ENCODE data around the gene KCNK3. TPM values are rescaled to one million over a fixed set of nuclear protein-coding genes. Genes with fewer than 3 reads are reported as not detected.
A peak's percentile ranks its signal among the peaks of the same experiment; 100 is the strongest.

The KCNK3 gene
- total and polyA plus RNA-seq, 2 of the 13 experiments (the other 11 are each of a cell fraction or from before 2014, with no cell fraction given), result not detected

DNA sequence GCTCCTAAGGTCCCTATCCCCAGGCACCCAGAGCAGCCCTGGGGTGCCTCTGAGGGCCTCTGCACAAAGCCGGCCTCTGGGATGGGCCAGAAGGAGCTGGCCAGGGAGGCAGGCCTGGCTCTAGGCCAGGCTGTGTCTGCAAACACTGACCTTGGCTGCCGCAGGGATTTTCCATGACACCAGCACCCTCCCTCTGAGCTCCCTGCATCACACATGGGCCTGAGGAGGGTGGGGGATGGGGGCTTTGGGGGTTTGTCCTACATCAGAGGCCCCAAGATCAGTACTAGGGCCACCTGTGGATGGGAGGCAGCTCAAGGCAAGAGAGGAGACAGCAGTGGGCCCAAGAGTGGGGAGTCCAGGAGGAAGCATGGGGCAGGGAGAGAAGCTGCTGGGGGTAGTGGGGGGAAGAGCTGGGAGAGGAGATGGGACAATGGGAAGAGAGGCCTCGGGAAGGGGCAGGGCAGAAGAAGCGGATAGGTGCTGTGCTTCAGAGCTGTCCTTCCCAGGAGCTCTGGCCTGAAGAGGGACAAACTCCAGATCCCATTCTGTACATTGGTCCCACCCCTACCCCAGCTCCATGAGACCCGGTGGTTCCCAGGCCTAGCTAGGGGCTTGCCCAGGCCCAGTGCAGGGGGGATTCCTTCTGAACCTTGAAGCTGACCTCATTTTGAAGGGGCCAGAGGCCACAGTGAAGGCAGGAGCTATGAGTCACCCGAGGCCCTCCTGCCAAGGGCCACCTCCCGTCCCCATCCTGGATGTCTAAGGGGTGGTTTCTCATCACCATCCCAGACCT lies 28.0 kb downstream of the KCNK3 start (continued):
- TF ChIP-seq CBX1 (IDR thresholded peaks at IDR 0.05; ENCODE audit: low read depth) (no peak), NR2F1 (CRISPR knock-in tag; IDR thresholded peaks at IDR 0.05) (peak in 1 of 2 experiments; percentile 24; a peak in 1 of 4 replicates), ZNF761 (CRISPR knock-in tag; conservative IDR thresholded peaks at IDR 0.05) (no peak), HES4 (CRISPR knock-in tag; IDR thresholded peaks at IDR 0.05; ENCODE audit: borderline replicate concordance) (no peak), ZNF75D (CRISPR knock-in tag; IDR thresholded peaks at IDR 0.05; ENCODE audit: borderline replicate concordance) (no peak), ZZZ3 (CRISPR knock-in tag; IDR thresholded peaks at IDR 0.05; ENCODE audit: borderline replicate concordance) (no peak), SP1 (IDR thresholded peaks at IDR 0.05) (no peak), SP1 (CRISPR knock-in tag; IDR thresholded peaks at IDR 0.05) (no peak), KDM1A (CRISPR knock-in tag; IDR thresholded peaks at IDR 0.05) (no peak), MED13 (CRISPR knock-in tag; IDR thresholded peaks at IDR 0.05) (no peak), RCOR2 (CRISPR knock-in tag; IDR thresholded peaks at IDR 0.05) (no peak), ZNF550 (CRISPR knock-in tag; IDR thresholded peaks at IDR 0.05; ENCODE audit: borderline replicate concordance) (no peak), SNAI1 (CRISPR knock-in tag; IDR thresholded peaks at IDR 0.05; ENCODE audit: borderline replicate concordance) (no peak), ARNT (IDR thresholded peaks at IDR 0.05) (no peak), ONECUT2 (CRISPR knock-in tag; IDR thresholded peaks at IDR 0.05) (no peak), TRIM24 (CRISPR knock-in tag; IDR thresholded peaks at IDR 0.05) (no peak), PAF1 (CRISPR knock-in tag; IDR thresholded peaks at IDR 0.05) (no peak), PHF21A (CRISPR knock-in tag; IDR thresholded peaks at IDR 0.05) (0 out of 2 replicates have a peak, but pooled peaks have one; percentile 36), ZFP90 (CRISPR knock-in tag; IDR thresholded peaks at IDR 0.05; ENCODE audit: borderline replicate concordance) (no peak), SP4 (CRISPR knock-in tag; IDR thresholded peaks at IDR 0.05) (no peak), WIZ (CRISPR knock-in tag; IDR thresholded peaks at IDR 0.05) (no peak), SAP130 (CRISPR knock-in tag; IDR thresholded peaks at IDR 0.05; ENCODE audit: low read depth) (no peak), KAT2B (IDR thresholded peaks at IDR 0.05; ENCODE audit: borderline replicate concordance, low read depth, low read length) (no peak), KAT7 (CRISPR knock-in tag; IDR thresholded peaks at IDR 0.05; ENCODE audit: borderline replicate concordance) (no peak), KDM5A (IDR thresholded peaks at IDR 0.05; ENCODE audit: borderline replicate concordance, low read length) (no peak), CBFB (CRISPR knock-in tag; IDR thresholded peaks at IDR 0.05) (no peak), ARNTL (CRISPR knock-in tag; IDR thresholded peaks at IDR 0.05) (no peak), GABPB1 (CRISPR knock-in tag; IDR thresholded peaks at IDR 0.05) (no peak), BORCS8-MEF2B (CRISPR knock-in tag; IDR thresholded peaks at IDR 0.05) (no peak), BHLHE40 (IDR thresholded peaks at IDR 0.05; ENCODE audit: low read length) (no peak)
- TF ChIP-seq, protein P1, sequence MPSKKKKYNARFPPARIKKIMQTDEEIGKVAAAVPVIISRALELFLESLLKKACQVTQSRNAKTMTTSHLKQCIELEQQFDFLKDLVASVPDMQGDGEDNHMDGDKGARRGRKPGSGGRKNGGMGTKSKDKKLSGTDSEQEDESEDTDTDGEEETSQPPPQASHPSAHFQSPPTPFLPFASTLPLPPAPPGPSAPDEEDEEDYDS (CRISPR knock-in tag; IDR thresholded peaks at IDR 0.05), result 0 out of 2 replicates have a peak, but pooled peaks have one; percentile 28
- TF ChIP-seq, protein P2, sequence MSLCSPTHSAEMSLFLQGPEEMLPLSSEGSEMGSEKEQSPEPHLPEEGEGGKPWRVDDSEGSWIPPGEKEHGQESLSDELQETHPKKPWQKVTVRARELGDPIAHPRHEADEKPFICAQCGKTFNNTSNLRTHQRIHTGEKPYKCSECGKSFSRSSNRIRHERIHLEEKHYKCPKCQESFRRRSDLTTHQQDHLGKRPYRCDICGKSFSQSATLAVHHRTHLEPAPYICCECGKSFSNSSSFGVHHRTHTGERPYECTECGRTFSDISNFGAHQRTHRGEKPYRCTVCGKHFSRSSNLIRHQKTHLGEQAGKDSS (CRISPR knock-in tag; IDR thresholded peaks at IDR 0.05; ENCODE audit: borderline replicate concordance, low read depth), result no peak
- TF ChIP-seq, protein P3, sequence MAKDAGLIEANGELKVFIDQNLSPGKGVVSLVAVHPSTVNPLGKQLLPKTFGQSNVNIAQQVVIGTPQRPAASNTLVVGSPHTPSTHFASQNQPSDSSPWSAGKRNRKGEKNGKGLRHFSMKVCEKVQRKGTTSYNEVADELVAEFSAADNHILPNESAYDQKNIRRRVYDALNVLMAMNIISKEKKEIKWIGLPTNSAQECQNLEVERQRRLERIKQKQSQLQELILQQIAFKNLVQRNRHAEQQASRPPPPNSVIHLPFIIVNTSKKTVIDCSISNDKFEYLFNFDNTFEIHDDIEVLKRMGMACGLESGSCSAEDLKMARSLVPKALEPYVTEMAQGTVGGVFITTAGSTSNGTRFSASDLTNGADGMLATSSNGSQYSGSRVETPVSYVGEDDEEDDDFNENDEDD (CRISPR knock-in tag; IDR thresholded peaks at IDR 0.05; ENCODE audit: borderline replicate concordance), result no peak

All from HepG2 (cell line).